ENCODE measurements around the gene TP53.
"Not testable (repeated sequence)": the region's sequence is repeated elsewhere in the genome, so short reads cannot be mapped to it uniquely, and the experiment has no call there.

TP53 gene

GRCh38 chr17:7629939-7630571 is 57.2 kb downstream of the TP53 start, which contains the start of gene SHBG:
TSS of gene SHBG (plus strand) at chr17:7630135. CDS start at chr17:7630173, 38 bp downstream.
- no peak for DNase-seq

- DNase-seq: peak; percentile 84
Measured at GRCh38 chr17:7627250-7628121, 59.8 kb downstream of the TP53 start, which contains the start of gene SAT2. TSS of gene SAT2 (minus strand) at chr17:7627821. CDS start at chr17:7627635, 186 bp downstream.

- no peak for DNase-seq
Measured at GRCh38 chr17:7626956-7627249, 60.4 kb downstream of the TP53 start.

GRCh38 chr17:7626307-7626706 is 61.0 kb downstream of the TP53 start:
- DNase-seq: no peak

DNA sequence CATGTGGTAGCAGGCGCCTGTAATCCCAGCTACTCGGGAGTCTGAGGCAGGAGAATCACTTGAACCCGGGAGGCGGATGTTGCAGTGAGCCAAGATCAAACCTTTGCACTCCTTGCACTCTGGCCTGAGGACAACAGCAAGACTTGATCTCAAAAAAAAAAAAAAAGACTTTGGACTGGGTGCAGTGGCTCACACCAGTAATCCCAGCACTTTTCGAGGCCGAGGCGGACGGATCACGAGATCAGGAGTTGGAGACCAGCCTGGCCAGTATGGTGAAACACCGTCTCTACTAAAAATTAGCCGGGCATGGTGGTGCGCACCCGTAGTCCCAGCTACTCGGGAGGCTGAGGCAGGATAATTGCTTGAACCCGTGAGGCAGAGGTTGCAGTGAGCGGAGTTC is 61.5 kb downstream of the TP53 start:
- DNase-seq: not testable (repeated sequence)

DNA sequence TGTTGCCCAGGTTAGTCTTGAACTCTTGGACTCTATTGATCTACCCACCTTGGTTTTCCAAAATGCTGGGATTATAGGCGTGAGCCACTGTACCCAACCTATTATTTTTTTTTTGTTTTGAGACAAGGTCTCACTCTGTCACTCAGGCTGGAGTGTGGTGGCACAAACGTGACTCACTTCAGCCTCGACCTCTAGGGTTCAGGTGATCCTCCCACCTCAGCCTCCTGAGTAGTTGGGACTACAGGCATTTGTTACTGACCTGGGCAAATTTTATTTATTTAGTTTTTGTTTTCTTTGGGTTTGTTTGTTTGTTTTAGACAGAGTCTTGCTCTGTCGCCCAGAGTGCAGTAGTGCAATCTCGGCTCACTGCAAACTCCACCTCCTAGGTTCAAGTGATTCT is 63.6 kb downstream of the TP53 start:
- DNase-seq: no peak

- no peak for DNase-seq
Measured at GRCh38 chr17:7620835-7621234, 66.5 kb downstream of the TP53 start.

- no peak for DNase-seq
Measured at GRCh38 chr17:7618608-7619007, 68.7 kb downstream of the TP53 start.
